HG03159 (cell line): ENCODE measurements around the gene ADTRP.
"Not testable (repeated sequence)": the region's sequence is repeated elsewhere in the genome, so short reads cannot be mapped to it uniquely, and the experiment has no call there.

Source experiments
- ATAC-seq: cut with Tn5 transposase; IDR thresholded peaks from one replicate; pipeline ENCODE4 v1.9.1; 2021; ENCODE audit warnings: mild to moderate bottlenecking, moderate library complexity; ENCODE audit not compliant: unreplicated experiment

ADTRP gene

GRCh38 chr6:11702500-11703130, 76.0 kb downstream of the ADTRP start:
- no peak for ATAC-seq

- no peak for ATAC-seq
Measured at GRCh38 chr6:11702089-11702488, 76.5 kb downstream of the ADTRP start.

GRCh38 chr6:11701573-11701972, 77.0 kb downstream of the ADTRP start:
- ATAC-seq, result no peak

- no peak for ATAC-seq
Measured at GRCh38 chr6:11700118-11700718, 78.4 kb downstream of the ADTRP start.

GRCh38 chr6:11699576-11699975, 79.0 kb downstream of the ADTRP start:
- no peak for ATAC-seq

GRCh38 chr6:11692451-11693376, 85.9 kb downstream of the ADTRP start:
- no peak for ATAC-seq

- no peak for ATAC-seq
Measured at GRCh38 chr6:11689847-11690246, 88.8 kb downstream of the ADTRP start.

- not testable (repeated sequence) for ATAC-seq
Measured at GRCh38 chr6:11689400-11689799, 89.2 kb downstream of the ADTRP start.

GRCh38 chr6:11688425-11688709, 90.2 kb downstream of the ADTRP start:
- no peak for ATAC-seq

- ATAC-seq, result no peak
Measured at GRCh38 chr6:11685481-11686093, 93.0 kb downstream of the ADTRP start.

- ATAC-seq, result no peak
Measured at GRCh38 chr6:11684901-11685480, 93.6 kb downstream of the ADTRP start.

GRCh38 chr6:11683871-11684270, 94.7 kb downstream of the ADTRP start:
- ATAC-seq, result no peak

GRCh38 chr6:11682561-11682975, 96.0 kb downstream of the ADTRP start:
- no peak for ATAC-seq

- ATAC-seq, result no peak
Measured at GRCh38 chr6:11681770-11682169, 96.8 kb downstream of the ADTRP start.

GRCh38 chr6:11681357-11681756, 97.2 kb downstream of the ADTRP start:
- no peak for ATAC-seq

- not testable (repeated sequence) for ATAC-seq
Measured at GRCh38 chr6:11680479-11680878, 98.1 kb downstream of the ADTRP start.

GRCh38 chr6:11679099-11679498, 99.5 kb downstream of the ADTRP start:
- no peak for ATAC-seq

- ATAC-seq, result no peak
Measured at GRCh38 chr6:11675601-11676000, 103.0 kb downstream of the ADTRP start.

- ATAC-seq, result no peak
Measured at GRCh38 chr6:11672669-11673068, 105.9 kb downstream of the ADTRP start.

- no peak for ATAC-seq
Measured at GRCh38 chr6:11672256-11672655, 106.3 kb downstream of the ADTRP start.

GRCh38 chr6:11669696-11670095, 108.9 kb downstream of the ADTRP start:
- no peak for ATAC-seq
